Sigmoid colon (tissue), 7 donors: ENCODE data around the gene TSPEAR. TPM values are rescaled to one million over a fixed set of nuclear protein-coding genes. Genes with fewer than 3 reads are reported as not detected.
"Not testable (repeated sequence)": the region's sequence is repeated elsewhere in the genome, so short reads cannot be mapped to it uniquely, and the experiment has no call there.

Source experiments
- DNase-seq: peaks from one replicate; pipeline ENCODE4 v3.0.0-alpha.2; 2019
- H3K27ac ChIP-seq, 4 donors: fragments of 200-600 bp; sonication (generic); one replicate each; pipeline ENCODE4 v1.5.1; 2016 to 2019; ENCODE audit warnings: mild to moderate bottlenecking in 1 of 4
- H3K27me3 ChIP-seq, 3 donors: fragments of 200-600 bp; sonication (generic); one replicate each; pipeline ENCODE4 v1.5.1; 2019; ENCODE audit warnings: mild to moderate bottlenecking in 1 of 3
- H3K36me3 ChIP-seq, 4 donors: fragments of 200-600 bp; sonication (generic); one replicate each; pipeline ENCODE4 v1.5.1; 2016 to 2019
- H3K4me1 ChIP-seq, 4 donors: fragments of 200-600 bp; sonication (generic); one replicate each; pipeline ENCODE4 v1.5.1; 2017 to 2019
- H3K4me3 ChIP-seq, 4 donors: fragments of 200-600 bp; sonication (generic); one replicate each; pipeline ENCODE4 v1.5.1; 2017 to 2019; ENCODE audit warnings: mild to moderate bottlenecking in 2 of 4, moderate library complexity in 1 of 4
- H3K9me3 ChIP-seq, 4 donors: fragments of 200-600 bp in 3 of 4; sonication (generic) in 3 of 4; one replicate each; pipeline versions ENCODE4 v1.5.1 to v1.6.1; 2013 to 2019
- EP300 ChIP-seq, 4 donors: sonication (generic); formaldehyde crosslinking; IDR thresholded peaks; one replicate each; pipeline ENCODE4 v1.6.1; 2017; ENCODE audit warnings: antibody characterized with exemption in 4 of 4
- POLR2A ChIP-seq, 2 donors: fragments of 450-650 bp; IDR thresholded peaks; one replicate each; pipeline ENCODE4 v1.6.1; 2016; ENCODE audit warnings: antibody characterized with exemption in 2 of 2, mild to moderate bottlenecking in 2 of 2, moderate library complexity in 2 of 2
- POLR2AphosphoS5 ChIP-seq, 4 donors: sonication (generic); formaldehyde crosslinking; IDR thresholded peaks; one replicate each; pipeline ENCODE4 v1.6.1; 2017; ENCODE audit warnings: antibody characterized with exemption in 4 of 4
- WGBS, 2 donors: extraction: QIAGEN DNeasy Blood & Tissue Kit; methylation state at CpG; one replicate each; pipeline ENCODE4 v1.1.7; 2013; 5-methylcytosine and 5-hydroxymethylcytosine counted together
- intact Hi-C: fragments of 100-400 bp; cut with DNase I; formaldehyde crosslinking; loops from one replicate; pipeline ENCODE4 v1.15.1; 2023
- polyA plus RNA-seq, 3 donors: library from polyadenylated mRNA; stranded (reverse); fragments of 200-250 nt; gene quantifications; one replicate each; pipeline ENCODE4 v1.2.3, GENCODE V29; 2013
- total RNA-seq, 4 donors: library from RNA; depleted of rRNA; stranded (reverse); fragments of >200 nt; gene quantifications; one replicate each; pipeline ENCODE4 v1.1.0, GENCODE V29; 2016
- TF ChIP-seq, protein P1 (sequence below), 4 experiments: fragments of 450-650 bp in 3 of 4; fragments of 200-600 bp in 1 of 4; IDR thresholded peaks; one replicate each; pipeline ENCODE4 v1.5.1; 2016 to 2019; ENCODE audit warnings: antibody characterized with exemption in 4 of 4, mild to moderate bottlenecking in 3 of 4, moderate library complexity in 2 of 4
- donor health status: healthy with polysubstance abuse.
- donor health status: Bipolar disorder and iron deficiency.
- donor health status: healthy.

The TSPEAR gene
- total and polyA plus RNA-seq, 7 donors: under 0.01 to 0.20 TPM; not detected in 5

DNA sequence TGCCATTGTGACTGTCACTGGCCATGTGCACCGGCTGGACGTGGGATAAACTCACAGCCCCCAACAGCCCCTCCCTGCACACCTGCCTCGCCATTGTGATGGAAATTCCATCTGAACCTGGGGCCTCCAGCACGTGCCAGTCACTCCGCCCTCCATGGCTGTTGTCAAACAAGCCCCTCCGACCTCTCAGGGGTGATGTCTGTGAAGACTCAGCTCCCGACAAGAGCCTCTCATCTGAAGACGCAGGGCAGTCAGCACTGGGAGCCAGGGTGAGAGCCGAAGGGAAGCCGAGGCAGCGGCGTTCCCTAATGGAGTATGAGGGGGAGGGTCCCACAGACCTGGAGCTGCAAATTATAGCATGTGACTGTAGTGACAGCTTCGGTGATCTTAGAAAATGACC is 158.7 kb downstream of the TSPEAR start:
- no peak overlapping the region for H3K4me3 ChIP-seq
- no peak overlapping the region for H3K27ac ChIP-seq
- intact Hi-C loops: no loop called here
- TF ChIP-seq, protein P1, sequence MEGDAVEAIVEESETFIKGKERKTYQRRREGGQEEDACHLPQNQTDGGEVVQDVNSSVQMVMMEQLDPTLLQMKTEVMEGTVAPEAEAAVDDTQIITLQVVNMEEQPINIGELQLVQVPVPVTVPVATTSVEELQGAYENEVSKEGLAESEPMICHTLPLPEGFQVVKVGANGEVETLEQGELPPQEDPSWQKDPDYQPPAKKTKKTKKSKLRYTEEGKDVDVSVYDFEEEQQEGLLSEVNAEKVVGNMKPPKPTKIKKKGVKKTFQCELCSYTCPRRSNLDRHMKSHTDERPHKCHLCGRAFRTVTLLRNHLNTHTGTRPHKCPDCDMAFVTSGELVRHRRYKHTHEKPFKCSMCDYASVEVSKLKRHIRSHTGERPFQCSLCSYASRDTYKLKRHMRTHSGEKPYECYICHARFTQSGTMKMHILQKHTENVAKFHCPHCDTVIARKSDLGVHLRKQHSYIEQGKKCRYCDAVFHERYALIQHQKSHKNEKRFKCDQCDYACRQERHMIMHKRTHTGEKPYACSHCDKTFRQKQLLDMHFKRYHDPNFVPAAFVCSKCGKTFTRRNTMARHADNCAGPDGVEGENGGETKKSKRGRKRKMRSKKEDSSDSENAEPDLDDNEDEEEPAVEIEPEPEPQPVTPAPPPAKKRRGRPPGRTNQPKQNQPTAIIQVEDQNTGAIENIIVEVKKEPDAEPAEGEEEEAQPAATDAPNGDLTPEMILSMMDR (IDR thresholded peaks at IDR 0.05): no peak
- TF ChIP-seq EP300 (IDR thresholded peaks at IDR 0.05): no peak
- TF ChIP-seq POLR2A (IDR thresholded peaks at IDR 0.05): no peak
- no peak for TF ChIP-seq POLR2AphosphoS5 (IDR thresholded peaks at IDR 0.05)
- peaks cover 0 to 7% (median 4%) of the 10 kb centered on the region in 4 donors for H3K4me1 ChIP-seq
- H3K36me3 ChIP-seq: no peaks in the 10 kb centered on the region
- 79 to 85% methylated on average over 13 of the region's 13 CpGs for whole genome bisulfite sequencing, 2 donors
- no peak for DNase-seq
- H3K9me3 ChIP-seq: peaks cover 0 to 3% (median 0%) of the 10 kb centered on the region in 4 donors
- peaks cover 0 to 56% (median 0%) of the 10 kb centered on the region in 3 donors for H3K27me3 ChIP-seq

DNA sequence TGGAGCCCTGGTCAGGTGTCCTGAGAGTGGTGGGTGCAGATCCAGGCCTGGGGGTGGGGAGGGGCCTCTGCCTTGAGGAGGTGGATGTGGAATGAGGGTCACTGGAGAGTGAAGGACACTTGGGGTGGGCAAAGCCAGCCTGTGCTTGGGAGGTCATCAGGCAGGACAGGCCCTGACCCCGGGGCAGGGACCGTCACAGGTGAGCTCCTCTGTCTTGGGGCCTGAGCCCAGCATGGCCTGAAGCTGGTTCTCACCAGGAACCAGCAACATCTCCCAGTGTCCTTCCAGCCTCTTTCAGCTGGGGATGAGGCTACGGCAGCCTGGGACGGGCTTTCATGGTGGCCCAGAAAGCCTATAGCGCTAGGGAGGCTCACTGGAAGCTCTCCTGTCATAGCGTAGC is 159.2 kb downstream of the TSPEAR start:
- Histone ChIP-seq H3K36me3 (no peaks in the 10 kb centered on the region), H3K27me3 (peaks cover 0 to 50% (median 0%) of the 10 kb centered on the region in 3 donors), H3K27ac (no peak overlapping the region), H3K4me1 (peaks cover 0 to 7% (median 4%) of the 10 kb centered on the region in 4 donors), H3K9me3 (peaks cover 0 to 3% (median 0%) of the 10 kb centered on the region in 4 donors), H3K4me3 (no peak overlapping the region)
- 89 to 97% methylated on average over 6 of the region's 6 CpGs for WGBS, 2 donors
- intact Hi-C loops: no loop called here
- peak; percentile 39 for DNase-seq
- TF ChIP-seq, protein P1 (IDR thresholded peaks at IDR 0.05): no peak
- TF ChIP-seq POLR2AphosphoS5 (IDR thresholded peaks at IDR 0.05) (no peak), POLR2A (IDR thresholded peaks at IDR 0.05) (no peak), EP300 (IDR thresholded peaks at IDR 0.05) (no peak)

DNA sequence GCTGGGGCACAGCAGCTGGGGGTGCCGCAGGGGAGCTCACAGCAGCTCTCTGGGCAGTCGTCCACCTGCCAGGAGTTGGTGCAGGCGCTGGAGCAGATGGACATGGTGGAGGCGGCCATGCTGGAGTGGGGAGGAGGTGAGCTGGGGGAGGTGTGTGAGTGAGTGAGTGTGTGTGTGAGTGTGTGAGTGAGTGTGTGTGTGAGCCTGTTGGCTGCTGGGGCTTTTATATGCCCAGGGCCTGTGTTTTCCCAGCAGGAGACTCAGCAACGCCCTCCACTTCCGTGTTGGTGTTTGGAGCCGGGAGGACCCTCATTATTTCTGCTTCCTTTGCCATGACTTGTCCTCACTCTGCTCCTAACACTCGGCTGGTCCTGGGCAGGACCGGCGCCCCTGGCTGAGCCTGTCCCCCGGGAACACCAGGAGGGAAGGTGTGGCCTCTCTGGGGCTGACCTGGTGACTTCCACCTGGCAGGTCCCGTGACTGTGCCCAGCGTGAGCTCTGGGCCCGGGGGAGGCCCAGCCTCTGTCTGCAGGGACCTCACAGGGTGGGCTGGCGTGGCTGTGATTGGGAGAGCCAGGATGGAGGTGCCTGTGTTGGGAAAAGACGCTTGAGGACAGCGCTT is 159.9 kb downstream of the TSPEAR start, which contains the start of gene KRTAP10-2:
KRTAP10-2 (minus strand) TSS at position 166 of the 622 bp plus-strand sequence; CDS start at position 119, 47 bp downstream.
- H3K36me3 ChIP-seq: no peaks in the 10 kb centered on the region
- DNase-seq: no peak
- no peak within 1 kb of the TSS for H3K4me3 ChIP-seq
- intact Hi-C loops: no loop called here
- peaks cover 0 to 7% (median 0%) of the 10 kb centered on the region in 4 donors for H3K9me3 ChIP-seq
- H3K27ac ChIP-seq: no peak within 1 kb of the TSS
- peaks cover 0 to 43% (median 0%) of the 10 kb centered on the region in 3 donors for H3K27me3 ChIP-seq
- 41 to 70% methylated on average over 17 of the region's 17 CpGs for WGBS, 2 donors
- TF ChIP-seq POLR2A (IDR thresholded peaks at IDR 0.05): no peak
- TF ChIP-seq, protein P1 (IDR thresholded peaks at IDR 0.05): no peak
- H3K4me1 ChIP-seq: peaks cover 0 to 7% (median 4%) of the 10 kb centered on the region in 4 donors

DNA sequence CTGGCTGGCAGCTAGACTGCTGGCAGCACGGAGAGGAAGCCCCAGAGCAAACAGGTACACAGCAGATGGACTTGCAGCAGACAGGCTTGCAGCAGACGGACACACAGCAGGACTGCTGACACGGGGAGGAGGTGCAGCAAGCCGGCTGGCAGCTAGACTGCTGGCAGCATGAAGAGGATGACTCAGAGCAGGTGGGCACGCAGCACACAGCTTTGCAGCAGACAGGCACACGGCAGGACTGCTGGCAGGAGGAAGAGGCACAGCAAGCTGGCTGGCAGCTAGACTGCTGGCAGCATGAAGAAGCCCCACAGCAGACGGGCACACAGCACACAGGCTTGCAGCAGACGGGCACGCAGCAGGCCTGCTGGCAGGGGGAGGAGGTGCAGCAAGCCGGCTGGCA is 160.6 kb downstream of the TSPEAR start:
- no peak overlapping the region for H3K4me3 ChIP-seq
- 53 to 70% methylated on average over 10 of the region's 10 CpGs for WGBS, 2 donors
- TF ChIP-seq POLR2A (IDR thresholded peaks at IDR 0.05) (no peak), POLR2AphosphoS5 (IDR thresholded peaks at IDR 0.05) (no peak), EP300 (IDR thresholded peaks at IDR 0.05) (no peak)
- TF ChIP-seq, protein P1 (IDR thresholded peaks at IDR 0.05): no peak
- peaks cover 0 to 9% (median 0%) of the 10 kb centered on the region in 4 donors for H3K9me3 ChIP-seq
- DNase-seq: no peak
- H3K36me3 ChIP-seq: no peaks in the 10 kb centered on the region
- H3K4me1 ChIP-seq: peaks cover 0 to 7% (median 4%) of the 10 kb centered on the region in 4 donors
- H3K27ac ChIP-seq: no peak overlapping the region
- intact Hi-C loops: no loop called here
- H3K27me3 ChIP-seq: peaks cover 0 to 37% (median 0%) of the 10 kb centered on the region in 3 donors

DNA sequence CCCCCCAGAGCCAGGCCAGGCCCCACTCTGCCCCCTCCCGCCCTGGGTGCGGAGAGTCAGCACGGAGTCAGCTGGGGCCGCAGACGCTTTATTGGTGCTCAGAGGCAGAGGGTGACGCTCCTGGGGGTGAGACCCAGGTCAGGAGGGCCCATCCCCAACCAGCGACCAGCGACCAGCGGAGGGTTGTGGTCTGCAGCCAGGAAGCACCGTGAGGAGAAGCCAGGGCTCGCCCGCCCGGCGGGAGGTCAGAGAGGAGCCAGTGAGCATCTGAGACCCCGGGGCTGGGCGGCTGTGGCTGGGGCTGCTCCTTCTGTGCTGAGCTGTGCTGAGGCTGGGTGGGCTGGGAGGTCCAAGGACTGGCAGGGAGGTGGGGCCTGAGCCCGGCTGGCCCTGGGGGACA is 161.1 kb downstream of the TSPEAR start:
- H3K36me3 ChIP-seq, H3K4me1 ChIP-seq, H3K27ac ChIP-seq, intact Hi-C loops, H3K9me3 ChIP-seq, DNase-seq, H3K4me3 ChIP-seq: not testable (repeated sequence)
- WGBS, 2 donors: 50 to 59% methylated on average over 17 of the region's 17 CpGs
- peaks cover 0 to 32% (median 0%) of the 10 kb centered on the region in 3 donors for H3K27me3 ChIP-seq
